ENCODE data around the gene BCAS3.
"Not testable (repeated sequence)": the region's sequence is repeated elsewhere in the genome, so short reads cannot be mapped to it uniquely, and the experiment has no call there.

Gene BCAS3

DNA sequence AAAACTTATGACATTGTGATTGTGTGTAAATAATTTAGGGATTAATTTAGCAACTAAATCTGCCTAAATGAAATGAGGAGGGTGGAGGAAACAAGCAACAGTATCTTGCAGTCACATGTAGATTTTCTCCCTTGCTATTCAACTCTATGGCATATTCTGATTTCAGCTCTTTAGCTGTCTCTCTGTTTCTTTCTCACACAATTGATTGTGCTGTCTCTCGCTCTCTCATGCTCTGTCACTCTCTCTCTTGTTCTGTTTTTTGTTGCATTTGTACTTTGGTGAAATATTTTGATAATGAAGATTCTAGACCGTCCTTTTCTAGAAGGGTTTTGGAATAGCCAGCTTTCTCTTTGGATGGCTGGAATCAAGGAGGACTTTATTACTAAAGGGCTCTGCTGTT, 70.6 kb downstream of the BCAS3 start:
- no peak for DNase-seq

DNA sequence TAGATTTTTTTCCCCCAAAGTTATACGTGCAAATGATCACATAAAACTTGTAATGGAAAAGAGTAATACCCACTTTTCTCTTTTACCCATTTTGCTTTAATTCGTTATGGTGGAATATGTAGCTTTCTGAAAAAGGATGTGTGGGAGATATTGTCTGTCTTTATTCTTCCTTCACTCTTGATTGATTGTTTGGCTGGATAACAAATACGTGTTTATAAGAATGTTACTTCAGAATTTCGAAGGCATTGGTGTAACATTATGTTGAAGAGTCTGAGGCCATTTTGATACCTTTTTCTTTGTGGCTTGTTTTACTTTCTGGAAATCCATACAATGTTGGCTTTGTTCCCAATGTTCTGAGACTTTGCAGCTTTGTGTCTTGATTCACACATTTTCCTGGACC, 71.4 kb downstream of the BCAS3 start:
- no peak for DNase-seq

DNA sequence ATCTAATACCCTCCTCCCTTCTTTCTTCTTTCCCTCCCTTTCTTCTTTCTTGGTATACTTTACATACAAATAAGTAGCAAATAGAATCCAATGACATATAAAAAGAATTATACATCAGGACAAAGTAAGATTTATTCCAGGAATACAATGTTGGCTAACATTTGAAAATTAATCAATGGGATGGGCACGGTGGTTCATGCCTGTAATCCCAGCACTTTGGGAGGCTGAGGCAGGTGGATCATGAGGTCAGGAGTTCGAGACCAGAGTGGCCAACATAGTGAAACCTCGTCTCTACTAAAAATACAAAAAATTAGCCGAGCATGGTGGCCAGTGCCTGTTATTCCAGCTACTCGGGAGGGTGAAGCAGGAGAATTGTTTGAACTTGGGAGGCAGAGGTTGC, 72.1 kb downstream of the BCAS3 start:
- DNase-seq, result no peak

DNA sequence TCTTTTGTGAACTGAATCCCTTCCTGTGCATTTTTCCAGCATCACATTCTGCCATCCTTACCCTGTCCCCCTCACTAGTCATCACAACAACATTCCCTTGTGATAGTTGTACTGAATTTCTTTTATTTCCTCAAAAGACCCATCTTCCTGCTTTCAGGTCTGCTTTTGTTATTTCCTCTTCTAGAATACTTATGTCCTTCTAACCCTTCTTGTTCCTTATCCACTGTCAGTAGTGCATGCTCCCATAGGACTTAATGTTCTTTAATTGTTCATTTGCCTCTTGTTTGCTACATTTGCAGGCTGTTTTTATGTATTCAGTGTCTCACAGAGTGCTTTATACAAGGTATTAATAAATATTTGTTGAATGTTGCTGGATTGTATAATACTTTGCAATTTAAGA, 73.0 kb downstream of the BCAS3 start:
- DNase-seq, result no peak

DNA sequence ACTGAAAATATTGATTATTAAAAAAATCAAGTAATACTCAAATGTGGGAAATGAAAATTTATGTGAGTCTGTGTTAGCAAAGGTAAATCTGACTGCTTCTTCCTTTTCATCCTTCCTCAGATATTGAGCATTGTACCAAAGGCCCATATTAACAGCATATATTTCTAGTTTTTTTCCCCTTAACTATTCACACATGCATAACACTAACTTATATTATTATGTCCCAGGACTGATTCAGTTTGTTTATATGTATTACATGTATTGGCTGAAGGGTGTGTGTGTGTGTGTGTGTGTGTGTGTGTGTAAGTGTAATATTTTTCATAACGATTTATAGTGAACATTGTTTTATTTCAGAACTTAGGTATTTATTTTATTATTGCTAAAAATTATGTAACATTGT, 74.2 kb downstream of the BCAS3 start:
- DNase-seq, result no peak

DNA sequence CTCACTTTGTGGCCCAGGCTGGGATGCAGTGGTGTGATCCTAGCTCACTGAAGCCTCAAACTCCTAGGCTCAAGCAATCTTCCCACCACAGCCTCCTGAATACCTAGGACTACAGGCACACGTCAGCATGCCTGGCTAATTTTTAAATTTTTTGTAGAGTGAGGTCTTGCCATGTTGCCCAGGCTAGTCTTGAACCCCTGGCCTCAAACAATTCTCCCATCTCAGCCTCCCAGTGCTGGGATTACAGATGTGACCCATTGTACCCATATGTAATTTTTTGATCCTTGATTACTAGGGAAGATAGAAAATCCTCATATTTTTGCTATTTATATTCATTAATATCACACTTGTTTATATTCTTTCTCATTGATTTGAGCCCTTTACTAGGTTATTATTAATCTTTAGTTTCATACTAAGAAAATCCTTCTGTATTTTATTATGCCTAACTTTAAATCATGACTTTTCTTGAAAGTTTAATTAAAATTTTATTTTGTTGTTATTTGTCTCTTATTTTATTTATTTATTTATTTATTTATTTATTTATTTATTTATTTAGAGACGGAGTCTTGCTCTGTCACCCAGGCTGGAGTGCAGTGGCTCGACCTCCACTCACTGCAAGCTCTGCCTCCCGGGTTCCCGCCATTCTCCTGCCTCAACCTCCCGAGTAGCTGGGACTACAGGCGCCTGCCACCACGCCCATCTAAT, 75.4 kb downstream of the BCAS3 start:
- DNase-seq, result no peak

DNA sequence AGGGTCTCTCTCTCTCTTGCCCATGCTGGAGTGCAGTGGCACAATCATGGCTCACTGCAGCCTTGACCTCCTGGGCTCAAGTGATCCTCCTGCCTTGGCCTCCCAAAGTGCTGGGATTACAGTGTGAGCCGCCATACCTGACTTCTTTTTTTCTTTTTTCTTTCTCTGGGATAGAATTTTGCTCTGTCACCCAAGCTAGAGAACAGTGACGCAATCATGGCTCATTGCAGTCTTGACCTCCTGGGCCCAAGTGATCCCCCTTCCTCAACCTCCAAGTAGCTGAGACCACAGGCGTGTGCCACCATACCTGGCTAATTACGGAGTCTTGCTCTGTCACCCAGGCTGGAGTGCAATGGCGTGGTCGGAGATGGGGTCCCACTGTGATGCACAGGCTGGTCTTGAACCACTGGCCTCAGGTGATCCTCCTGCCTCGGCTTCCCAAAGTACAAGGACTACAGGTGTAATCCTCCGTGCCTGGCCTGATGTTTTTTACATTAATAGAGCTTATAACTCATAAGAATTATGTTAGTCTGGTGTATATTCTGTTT, 76.5 kb downstream of the BCAS3 start:
- DNase-seq, result no peak

DNA sequence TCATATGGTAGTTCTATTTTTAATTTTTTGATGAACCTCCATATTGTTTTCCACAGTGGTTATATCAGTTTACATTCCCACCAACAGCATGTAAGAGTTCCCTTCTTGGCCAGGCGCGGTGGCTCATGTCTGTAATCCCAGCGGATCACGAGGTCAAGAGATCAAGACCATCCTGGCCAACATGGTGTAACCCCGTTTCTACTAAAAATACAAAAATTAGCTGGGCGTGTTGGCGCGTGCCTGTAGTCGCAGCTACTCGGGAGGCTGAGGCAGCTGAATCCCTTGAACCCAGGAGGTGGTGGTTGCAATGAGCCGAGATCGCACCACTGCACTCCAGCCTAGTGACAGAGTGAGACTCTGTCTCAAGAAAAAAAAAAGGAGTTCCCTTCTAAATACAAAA, 79.1 kb downstream of the BCAS3 start:
- DNase-seq, result not testable (repeated sequence)

DNA sequence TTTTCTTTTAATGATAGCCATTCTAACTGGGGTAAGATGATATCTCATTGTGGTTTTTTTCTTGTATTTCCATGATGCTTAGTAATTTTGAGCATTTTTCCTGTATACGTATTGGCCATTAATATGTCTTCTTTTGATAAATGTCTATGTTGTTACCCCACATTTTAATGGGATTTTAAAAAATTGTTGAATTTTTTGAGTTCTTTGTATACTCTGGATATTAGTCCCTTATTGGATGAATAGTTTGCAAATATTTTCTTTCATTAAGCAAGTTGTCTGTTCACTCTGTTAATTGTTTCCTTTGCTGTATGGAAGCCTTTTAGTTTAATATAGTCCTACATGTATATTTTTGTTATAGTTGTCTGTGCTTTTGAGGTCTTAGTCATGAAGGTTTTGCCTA, 79.8 kb downstream of the BCAS3 start:
- no peak for DNase-seq

DNA sequence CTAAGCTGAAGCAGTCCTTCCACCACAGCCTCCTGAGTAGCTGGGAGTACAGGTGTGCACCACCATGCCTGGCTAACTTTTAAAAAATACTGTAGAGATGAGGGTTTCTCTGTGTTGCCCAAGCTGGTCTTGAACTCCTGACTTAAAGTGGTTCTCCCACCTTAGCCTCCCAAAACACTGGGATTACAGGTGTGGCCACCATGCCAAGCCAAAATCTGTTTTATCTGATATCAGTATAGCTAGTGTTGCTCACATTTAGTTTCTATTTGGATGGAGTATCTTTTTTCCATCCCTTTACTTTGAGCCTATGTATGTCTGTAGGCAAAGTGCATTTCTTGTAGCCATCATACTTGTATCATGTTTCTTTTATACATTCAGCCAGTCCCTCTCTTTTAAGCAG, 82.1 kb downstream of the BCAS3 start:
- DNase-seq, result no peak

DNA sequence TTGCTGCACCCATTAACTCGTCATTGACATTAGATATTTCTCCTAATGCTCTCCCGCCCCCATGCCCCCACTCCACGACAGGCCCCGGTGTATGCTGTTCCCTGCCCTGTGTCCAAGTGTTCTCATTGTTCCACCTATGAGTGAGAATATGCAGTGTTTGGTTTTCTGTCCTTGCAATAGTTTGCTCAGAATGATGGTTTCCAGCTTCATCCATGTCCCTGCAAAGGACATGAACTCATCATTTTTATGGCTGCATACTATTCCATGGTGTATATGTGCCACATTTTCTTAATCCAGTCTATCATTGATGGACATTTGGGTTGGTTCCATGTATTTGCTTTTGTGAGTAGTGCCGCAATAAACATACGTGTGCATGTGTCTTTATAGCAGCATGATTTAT, 83.7 kb downstream of the BCAS3 start:
- not testable (repeated sequence) for DNase-seq

DNA sequence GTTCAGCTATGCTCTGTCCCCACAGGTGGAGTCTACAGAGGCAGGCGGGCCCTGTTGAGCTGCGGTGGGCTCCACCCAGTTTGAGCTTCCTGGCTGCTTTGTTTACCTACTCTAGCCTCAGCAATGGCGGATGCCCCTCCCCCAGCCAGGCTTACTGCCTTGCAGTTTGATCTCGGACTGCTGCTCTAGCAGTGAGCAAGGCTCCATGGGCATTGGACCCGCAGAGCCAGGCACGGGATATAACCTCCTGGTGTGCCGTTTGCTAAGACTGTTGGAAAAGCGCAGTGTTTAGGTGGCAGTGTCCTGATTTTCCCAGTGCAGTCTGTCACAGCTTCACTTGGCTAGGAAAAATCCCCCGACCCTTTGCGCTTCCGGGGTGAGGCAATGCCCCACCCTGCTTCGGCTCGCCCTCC, 89.1 kb downstream of the BCAS3 start:
- no peak for DNase-seq

DNA sequence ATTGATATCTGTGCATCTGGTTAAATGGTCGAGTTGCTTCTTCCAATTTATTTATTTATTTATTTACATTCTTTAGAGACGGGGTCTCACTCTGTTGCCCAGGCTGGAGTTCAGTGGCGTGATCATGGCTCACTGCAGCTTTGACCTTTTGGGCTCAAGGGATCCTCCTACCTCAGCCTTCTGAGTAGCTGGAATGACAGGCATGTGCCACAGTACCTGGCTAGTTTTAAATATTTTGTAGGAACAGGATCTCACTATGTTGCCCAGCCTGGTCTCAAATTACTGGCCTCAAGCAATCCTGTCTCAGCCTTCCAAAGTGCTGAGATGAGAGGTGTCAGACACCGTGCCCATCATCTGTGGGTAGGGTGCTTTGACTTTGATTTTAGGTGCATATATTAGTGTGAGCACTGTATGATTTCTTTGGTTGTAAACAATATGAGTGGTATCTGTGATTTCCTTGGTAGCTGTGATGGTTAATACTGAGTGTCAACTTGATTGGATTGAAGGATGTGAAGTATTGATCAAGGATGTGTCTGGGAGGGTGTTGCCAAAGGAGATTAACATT, 90.2 kb downstream of the BCAS3 start:
- no peak for DNase-seq

DNA sequence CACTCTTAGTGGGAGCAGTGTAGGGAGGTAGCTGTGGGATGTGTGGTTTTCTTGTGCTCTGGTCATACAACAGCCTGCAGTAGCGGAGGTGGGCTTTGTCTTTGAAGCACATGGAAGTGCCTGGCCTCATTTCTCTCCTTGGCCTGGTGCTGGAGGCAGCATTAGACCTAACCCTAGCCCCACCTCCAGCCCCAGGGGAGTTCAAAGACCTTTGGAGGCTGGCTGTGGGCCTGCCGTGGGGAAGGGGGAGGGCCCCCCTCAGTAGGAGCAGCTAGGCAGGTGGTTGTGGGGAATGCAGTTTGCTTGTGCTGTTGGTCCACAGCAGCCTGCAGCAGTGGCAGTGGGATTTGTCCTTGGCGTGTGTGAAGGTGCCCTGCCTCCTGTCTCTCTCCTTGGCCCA, 91.7 kb downstream of the BCAS3 start:
- DNase-seq, result no peak

DNA sequence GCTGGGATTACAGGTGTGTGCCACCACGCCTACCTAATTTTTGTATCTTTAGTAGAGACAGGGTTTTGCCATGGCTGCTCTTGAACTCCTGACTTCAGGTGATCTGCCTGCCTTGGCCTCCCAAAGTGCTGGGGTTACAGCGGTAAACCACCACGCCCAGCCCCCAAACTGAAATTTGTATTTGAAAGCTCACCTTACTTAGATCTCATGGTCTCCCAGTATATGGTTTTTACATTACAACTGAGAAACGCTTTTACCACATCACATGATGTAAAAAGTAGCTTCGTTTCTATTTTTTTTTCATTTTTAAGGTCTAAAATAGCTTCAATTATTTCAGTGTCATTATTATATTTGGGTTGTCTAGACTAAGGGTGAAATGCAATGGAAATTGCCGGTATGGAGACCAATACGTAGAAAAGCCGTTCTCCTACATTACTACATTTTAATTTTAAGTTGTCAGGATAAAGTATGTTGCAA, 93.3 kb downstream of the BCAS3 start:
- no peak for DNase-seq

DNA sequence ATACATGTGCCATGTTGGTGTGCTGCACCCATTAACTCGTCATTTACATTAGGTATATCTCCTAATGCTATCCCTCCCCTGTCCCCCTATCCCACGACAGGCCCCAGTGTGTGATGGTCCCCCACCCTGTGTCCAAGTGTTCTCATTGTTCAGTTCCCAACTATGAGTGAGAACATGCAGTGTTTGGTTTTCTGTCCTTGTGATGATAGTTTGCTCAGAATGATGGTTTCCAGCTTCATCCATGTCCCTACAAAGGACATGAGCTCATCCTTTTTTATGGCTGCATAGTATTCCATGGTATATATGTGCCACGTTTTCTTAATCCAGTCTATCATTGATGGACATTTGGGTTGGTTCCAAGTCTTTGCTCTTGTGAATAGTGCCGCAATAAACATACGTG, 94.0 kb downstream of the BCAS3 start:
- not testable (repeated sequence) for DNase-seq

DNA sequence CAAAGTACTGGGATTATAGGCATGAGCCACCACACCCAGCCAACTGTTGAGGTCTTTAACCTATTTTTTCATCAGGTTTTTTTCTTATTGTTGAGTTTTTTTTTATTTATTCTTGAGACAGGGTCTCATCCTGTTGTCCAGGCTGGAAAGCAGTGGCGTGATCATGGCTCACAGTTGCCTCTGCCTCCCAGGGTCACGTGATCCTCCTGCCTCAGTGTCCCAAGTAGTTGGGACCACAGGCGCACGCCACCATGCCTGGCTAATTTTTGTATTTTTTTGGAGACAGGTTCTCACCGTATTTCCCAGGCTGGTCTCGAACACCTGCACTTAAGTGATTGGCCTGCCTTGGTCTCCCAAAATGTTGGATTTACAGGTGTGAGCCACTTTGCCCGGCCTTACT, 95.9 kb downstream of the BCAS3 start:
- no peak for DNase-seq

DNA sequence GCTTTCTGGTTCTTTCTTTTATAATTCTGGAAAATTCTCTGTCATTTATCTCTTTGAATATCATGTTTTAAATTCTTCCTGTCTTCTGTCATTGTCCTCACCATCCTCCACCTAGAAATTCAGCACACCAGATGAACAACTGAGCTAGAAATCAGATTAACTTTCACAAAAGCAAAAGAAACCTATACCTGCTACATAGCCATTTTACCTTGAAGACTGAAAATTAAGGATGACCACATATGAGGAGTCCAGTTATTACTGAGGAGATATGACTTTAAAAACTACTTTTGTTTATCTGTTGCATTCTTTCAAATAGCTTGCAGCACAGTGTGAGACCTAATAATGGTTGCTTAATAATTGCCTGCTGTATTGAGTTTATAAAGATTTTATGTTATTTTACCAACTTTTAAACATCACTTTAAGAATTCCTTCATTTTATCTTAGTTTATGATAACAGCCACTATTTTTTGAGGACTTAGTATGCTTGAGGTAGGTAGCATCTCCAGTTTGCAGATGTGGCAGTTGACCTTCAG, 104.3 kb downstream of the BCAS3 start:
- DNase-seq, result no peak

DNA sequence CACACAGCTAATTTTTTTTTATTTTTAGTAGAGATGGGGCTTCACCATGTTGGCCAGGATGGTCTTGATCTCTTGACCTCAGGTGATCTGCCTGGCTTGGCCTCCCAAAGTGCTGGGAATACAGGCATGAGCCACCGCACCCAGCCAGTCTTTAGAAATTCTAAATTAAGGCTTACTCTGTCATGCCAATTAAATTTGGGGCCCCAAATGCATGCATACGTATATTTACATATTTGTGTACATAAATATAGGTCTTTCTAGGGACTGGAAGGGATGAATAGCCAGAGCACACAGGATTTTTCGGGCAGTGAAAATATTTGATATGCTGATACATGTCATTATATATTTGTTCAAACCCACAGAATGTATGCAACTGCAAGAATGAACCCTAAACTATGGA, 105.1 kb downstream of the BCAS3 start:
- DNase-seq, result no peak

DNA sequence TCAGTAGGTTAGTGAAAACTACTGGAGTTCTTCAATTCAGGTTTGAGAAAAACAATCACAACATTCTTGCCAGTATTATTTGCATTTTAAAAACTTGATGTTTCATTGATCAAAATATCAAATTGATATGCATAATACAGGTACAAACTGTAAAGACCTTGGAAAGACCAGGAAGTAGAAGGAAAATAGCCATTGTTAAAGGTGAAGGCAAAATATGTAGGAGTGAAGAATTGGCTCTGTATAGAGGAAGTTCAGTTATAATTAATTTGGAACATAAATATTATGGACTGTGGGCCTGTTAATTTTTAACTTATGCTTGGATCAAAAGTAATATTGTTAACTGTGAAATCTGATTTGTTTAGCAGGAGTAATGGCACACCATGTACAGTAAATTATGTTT, 112.6 kb downstream of the BCAS3 start:
- no peak for DNase-seq

DNA sequence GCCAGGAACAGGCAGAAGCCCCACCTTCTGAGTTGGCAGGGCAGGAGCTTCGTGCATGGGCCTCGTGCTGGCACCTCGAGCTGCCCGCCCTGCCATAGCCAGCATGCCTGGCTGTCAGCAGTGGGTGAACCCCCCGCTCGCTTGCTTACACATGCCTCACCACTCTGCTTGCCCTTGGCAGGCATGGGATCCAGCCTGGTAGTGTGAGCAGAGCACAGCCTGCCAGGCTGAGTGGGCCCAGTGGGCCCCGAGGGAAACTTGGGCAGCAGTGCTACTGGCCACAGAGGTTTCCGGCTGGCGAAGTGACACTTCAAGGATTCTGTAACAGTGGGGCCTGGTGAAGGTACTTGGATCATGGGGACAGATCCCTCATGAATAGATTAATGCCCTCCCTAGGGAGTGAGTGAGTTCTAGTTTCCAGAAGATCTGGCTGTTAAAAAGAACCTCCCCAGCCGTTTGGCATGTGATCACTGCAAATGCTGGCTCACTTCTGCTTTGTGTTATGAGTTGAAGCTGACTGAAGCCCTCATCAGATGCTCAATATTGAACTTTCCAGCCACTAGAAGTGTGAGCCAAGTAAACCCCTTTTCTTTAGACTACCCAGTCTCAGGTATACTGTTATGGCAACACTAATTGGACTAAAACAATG, 114.7 kb downstream of the BCAS3 start:
- no peak for DNase-seq

DNA sequence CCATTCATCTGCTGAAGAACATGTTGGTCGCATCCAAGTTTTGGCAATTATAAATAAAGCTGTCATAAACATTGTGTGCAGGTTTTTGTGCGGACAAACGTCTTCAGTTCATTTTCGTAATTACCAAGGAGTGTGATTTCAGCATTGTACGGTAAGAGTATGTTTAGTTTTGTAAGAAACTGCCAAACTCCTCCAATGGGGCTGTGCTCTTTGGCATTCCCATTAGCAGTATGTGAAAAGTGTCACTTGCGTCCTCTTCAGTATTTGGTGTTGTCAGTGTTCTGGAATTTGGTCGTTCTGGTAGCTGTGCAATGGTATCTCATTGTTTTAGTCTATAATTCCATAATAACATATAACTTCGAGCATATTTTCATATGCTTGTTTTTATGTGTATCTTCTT, 120.9 kb downstream of the BCAS3 start:
- DNase-seq, result no peak

DNA sequence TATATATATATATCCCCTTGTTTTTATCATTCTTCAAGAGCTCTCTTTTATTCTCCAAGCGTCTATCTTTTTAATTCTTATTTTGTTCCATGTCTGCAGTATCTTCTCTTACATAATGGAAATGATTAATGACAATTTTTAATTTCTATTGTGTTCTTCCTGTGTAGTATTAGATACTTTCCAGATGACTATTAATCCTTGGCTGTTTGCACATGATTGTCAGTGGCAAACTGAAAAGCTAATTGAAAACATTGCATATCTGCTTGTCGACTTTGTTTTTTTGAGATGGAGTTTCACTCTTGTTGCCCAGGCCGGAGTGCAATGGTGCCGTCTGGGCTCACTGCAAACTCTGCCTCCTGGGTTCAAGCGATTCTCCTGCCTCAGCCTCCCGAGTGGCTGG, 124.7 kb downstream of the BCAS3 start:
- no peak for DNase-seq

DNA sequence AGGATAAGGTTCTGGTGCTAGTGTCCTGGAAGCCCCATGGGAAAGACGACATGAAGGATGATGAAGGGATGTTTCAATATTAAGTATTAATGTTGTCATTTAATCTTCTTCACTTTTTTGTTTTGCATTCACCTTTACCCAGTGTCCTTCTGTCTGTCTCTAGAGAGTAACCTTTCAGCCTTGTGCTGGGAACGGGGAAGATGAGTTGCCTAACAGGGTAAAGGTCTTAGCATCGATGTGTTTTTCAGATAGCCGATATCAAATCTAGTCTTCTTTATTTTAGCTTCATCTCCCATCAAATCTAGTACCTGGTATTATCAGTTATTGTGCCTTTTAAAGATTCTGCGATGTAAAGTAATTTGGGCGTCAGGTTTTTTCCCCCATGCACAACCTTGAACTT, 125.4 kb downstream of the BCAS3 start:
- DNase-seq, result no peak
